ENCODE measurements around the gene HMGXB3.

DNA sequence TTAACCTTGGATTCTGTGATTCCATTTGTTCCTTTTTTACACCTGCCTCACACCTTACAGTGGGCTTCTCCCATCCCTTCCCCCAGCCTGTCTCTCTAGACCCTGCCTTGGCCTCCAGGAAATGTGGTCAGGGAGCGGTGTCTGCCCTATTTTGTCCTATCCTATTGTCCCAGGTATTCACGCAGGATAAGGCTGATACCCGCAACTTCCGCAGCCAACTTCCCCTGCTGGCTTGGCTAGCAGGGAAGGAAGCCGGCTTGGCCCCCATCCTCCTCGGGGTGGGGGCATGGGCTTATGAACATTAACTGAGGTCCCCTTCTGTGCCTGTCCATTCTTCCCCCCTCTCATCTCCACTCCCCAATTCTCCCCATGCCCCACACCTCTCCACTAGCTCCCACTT lies 82.3 kb downstream of the HMGXB3 start:
- TF ChIP-seq, protein P1, sequence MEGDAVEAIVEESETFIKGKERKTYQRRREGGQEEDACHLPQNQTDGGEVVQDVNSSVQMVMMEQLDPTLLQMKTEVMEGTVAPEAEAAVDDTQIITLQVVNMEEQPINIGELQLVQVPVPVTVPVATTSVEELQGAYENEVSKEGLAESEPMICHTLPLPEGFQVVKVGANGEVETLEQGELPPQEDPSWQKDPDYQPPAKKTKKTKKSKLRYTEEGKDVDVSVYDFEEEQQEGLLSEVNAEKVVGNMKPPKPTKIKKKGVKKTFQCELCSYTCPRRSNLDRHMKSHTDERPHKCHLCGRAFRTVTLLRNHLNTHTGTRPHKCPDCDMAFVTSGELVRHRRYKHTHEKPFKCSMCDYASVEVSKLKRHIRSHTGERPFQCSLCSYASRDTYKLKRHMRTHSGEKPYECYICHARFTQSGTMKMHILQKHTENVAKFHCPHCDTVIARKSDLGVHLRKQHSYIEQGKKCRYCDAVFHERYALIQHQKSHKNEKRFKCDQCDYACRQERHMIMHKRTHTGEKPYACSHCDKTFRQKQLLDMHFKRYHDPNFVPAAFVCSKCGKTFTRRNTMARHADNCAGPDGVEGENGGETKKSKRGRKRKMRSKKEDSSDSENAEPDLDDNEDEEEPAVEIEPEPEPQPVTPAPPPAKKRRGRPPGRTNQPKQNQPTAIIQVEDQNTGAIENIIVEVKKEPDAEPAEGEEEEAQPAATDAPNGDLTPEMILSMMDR (IDR thresholded peaks at IDR 0.05), result no peak
- no peak for TF ChIP-seq POLR2A (IDR thresholded peaks at IDR 0.05)

Data from ovary (tissue), 3 donors.